ENCODE data around the gene ZNF213.

DNA sequence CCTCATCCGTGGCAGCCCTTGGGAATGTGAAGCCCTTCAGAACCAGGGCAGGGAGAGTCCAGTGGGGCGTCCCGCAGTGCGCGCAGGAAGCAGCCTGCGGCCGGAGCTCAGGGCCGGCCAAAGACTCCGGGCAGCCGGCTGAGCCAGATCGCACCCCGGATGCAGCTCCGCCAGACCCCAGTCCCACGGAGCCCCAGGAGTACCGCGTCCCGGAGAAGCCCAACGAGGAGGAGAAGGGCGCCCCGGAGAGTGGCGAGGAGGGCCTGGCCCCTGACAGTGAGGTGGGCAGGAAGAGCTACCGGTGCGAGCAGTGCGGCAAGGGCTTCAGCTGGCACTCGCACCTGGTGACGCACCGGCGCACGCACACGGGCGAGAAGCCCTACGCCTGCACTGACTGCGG lies 15.5 kb upstream of the ZNF213 start:
- TF ChIP-seq, protein P1, sequence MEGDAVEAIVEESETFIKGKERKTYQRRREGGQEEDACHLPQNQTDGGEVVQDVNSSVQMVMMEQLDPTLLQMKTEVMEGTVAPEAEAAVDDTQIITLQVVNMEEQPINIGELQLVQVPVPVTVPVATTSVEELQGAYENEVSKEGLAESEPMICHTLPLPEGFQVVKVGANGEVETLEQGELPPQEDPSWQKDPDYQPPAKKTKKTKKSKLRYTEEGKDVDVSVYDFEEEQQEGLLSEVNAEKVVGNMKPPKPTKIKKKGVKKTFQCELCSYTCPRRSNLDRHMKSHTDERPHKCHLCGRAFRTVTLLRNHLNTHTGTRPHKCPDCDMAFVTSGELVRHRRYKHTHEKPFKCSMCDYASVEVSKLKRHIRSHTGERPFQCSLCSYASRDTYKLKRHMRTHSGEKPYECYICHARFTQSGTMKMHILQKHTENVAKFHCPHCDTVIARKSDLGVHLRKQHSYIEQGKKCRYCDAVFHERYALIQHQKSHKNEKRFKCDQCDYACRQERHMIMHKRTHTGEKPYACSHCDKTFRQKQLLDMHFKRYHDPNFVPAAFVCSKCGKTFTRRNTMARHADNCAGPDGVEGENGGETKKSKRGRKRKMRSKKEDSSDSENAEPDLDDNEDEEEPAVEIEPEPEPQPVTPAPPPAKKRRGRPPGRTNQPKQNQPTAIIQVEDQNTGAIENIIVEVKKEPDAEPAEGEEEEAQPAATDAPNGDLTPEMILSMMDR (conservative IDR thresholded peaks at IDR 0.05), result no peak
- TF ChIP-seq EZH2 (IDR thresholded peaks at IDR 0.05; ENCODE audit: low read depth), result no peak
